GM23248 (cell line): ENCODE measurements around the gene ZNF43. TPM values are rescaled to one million over a fixed set of nuclear protein-coding genes. Genes with fewer than 3 reads are reported as not detected.

Source experiments
- DNase-seq: peaks from one replicate; pipeline ENCODE4 v3.0.0-alpha.2; 2015
- H2AFZ ChIP-seq: fragments of 200-600 bp; sonication (generic); 2 replicates; pipeline ENCODE4 v1.6.1; 2016; ENCODE audit warnings: antibody characterized with exemption
- H3F3A ChIP-seq: fragments of 200-600 bp; sonication (generic); 2 replicates; pipeline ENCODE4 v1.6.1; 2016; ENCODE audit warnings: mild to moderate bottlenecking, antibody characterized with exemption, mixed run types; ENCODE audit not compliant: insufficient read depth
- H3K27ac ChIP-seq: fragments of 200-600 bp; sonication (generic); 2 replicates; pipeline ENCODE4 v1.5.1; 2016; ENCODE audit warnings: mild to moderate bottlenecking
- H3K27me3 ChIP-seq: fragments of 200-600 bp; sonication (generic); replicated peaks from 2 replicates; pipeline ENCODE4 v1.6.1; 2016; ENCODE audit warnings: mild to moderate bottlenecking; ENCODE audit not compliant: insufficient read depth
- H3K36me3 ChIP-seq: fragments of 200-600 bp; sonication (generic); 2 replicates; pipeline ENCODE4 v1.6.1; 2016; ENCODE audit warnings: low read depth, mild to moderate bottlenecking
- H3K4me1 ChIP-seq: fragments of 200-600 bp; sonication (generic); 2 replicates; pipeline ENCODE4 v1.6.1; 2016; ENCODE audit warnings: mild to moderate bottlenecking; ENCODE audit not compliant: insufficient read depth
- H3K4me2 ChIP-seq: fragments of 200-600 bp; sonication (generic); one replicate; pipeline ENCODE4 v1.6.1; 2016; ENCODE audit warnings: mild to moderate bottlenecking; ENCODE audit not compliant: unreplicated experiment
- H3K4me3 ChIP-seq: fragments of 200-600 bp; sonication (generic); 2 replicates; pipeline ENCODE4 v1.5.1; 2016; ENCODE audit warnings: mild to moderate bottlenecking
- H3K79me2 ChIP-seq: fragments of 200-600 bp; sonication (generic); 2 replicates; pipeline ENCODE4 v1.6.1; 2016; ENCODE audit warnings: mild to moderate bottlenecking; ENCODE audit not compliant: insufficient read depth
- H3K9ac ChIP-seq: fragments of 200-600 bp; sonication (generic); 2 replicates; pipeline ENCODE4 v1.6.1; 2016; ENCODE audit warnings: mild to moderate bottlenecking
- H3K9me2 ChIP-seq: fragments of 200-600 bp; sonication (generic); 2 replicates; pipeline ENCODE4 v1.6.1; 2016; ENCODE audit warnings: mixed run types, mild to moderate bottlenecking, moderate library complexity; ENCODE audit not compliant: insufficient read depth
- H3K9me3 ChIP-seq: fragments of 200-600 bp; sonication (generic); one replicate; pipeline ENCODE4 v1.6.1; 2017; ENCODE audit warnings: low read depth
- H4K20me1 ChIP-seq: fragments of 200-600 bp; sonication (generic); 2 replicates; pipeline ENCODE4 v1.6.0; 2016; ENCODE audit not compliant: insufficient read depth
- EZH2 ChIP-seq: fragments of 200-600 bp; sonication (generic); IDR thresholded peaks from 2 replicates; pipeline ENCODE4 v1.6.1; 2018; ENCODE audit warnings: antibody characterized with exemption, mild to moderate bottlenecking; ENCODE audit not compliant: insufficient read depth, poor library complexity, severe bottlenecking
- EZH2phosphoT487 ChIP-seq: fragments of 200-600 bp; sonication (generic); IDR thresholded peaks from 2 replicates; pipeline ENCODE4 v1.6.1; 2018; ENCODE audit warnings: antibody characterized with exemption, moderate library complexity, mild to moderate bottlenecking, low read depth; ENCODE audit not compliant: insufficient read depth
- WGBS, 2 experiments: methylation state at CpG; one replicate each; pipeline ENCODE4 v1.1.6; 2015 to 2017; ENCODE audit warnings: low lambda C conversion rate in 2 of 2, low coverage in 1 of 2; ENCODE audit errors: missing lambda C conversion rate in 2 of 2; 5-methylcytosine and 5-hydroxymethylcytosine counted together
- in situ Hi-C: fragments of 300-500 bp; cut with MboI; formaldehyde crosslinking; loops from 2 replicates; pipeline ENCODE4 v1.15.0; 2020
- polyA plus RNA-seq: library from polyadenylated mRNA; unstranded; fragments of >200 nt; fragmentation: Nextera tagmentation; extraction: Ambion mirVana; gene quantifications from 2 replicates; pipeline ENCODE4 v1.2.1, GENCODE V29; 2016
- total RNA-seq: library from RNA; depleted of rRNA; stranded (reverse); fragments of >200 nt; shearing (Covaris generic); gene quantifications from 2 replicates; pipeline ENCODE4 v1.2.3, GENCODE V29; 2014

Gene ZNF43
- total and polyA plus RNA-seq, 2 experiments from 2014 or later: 4.3 to 4.4 TPM

DNA sequence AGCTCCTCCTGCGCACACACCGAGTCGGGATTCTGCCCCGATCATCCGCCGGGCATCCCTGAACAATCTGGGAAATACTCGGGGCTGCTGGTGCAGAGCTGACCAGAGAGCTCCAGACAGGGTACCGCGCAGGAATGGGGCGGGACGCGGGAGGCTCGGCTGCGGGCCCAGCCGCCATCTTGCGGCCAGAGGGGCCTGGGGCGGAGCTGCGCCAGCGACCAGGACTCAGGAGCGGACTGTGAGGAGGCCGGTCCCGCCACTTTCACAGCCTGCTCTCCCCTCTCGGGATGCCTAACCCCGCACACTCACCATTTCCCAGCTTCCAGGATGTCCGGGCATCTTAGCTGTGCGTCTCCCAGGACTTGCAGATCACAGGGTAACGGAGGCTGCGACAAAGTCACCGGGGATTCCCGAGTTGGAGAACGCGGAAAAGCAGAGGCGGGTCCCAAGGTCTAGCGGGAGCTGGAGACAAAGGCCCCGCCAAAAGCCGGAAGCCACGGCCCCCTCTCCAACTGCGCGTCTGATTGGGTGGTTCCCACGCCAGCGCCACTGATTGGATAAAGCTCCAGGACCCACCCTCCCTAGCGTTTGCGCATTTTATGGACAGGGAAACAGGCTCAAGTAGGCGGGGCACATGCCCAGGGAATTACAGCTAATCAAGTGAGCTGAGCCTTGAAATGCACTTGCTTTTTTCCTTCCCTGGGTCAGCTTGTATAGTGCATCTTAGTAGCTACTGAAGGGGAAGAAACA lies 15.8 kb upstream of the ZNF43 start:
- Histone ChIP-seq H3K4me2 (peak overlapping the region; percentile 83), H3K9ac (peak overlapping the region; percentile 93), H3K27ac (peak overlapping the region; percentile 73), H3K36me3 (no peaks in the 10 kb centered on the region), H3K9me2 (no peaks in the 10 kb centered on the region), H3K27me3 (no peaks in the 10 kb centered on the region), H2AFZ (peak overlapping the region; percentile 99), H3F3A (peaks cover 3% of the 10 kb centered on the region; the same call in 1 of the 2 replicates), H3K4me3 (peak overlapping the region; percentile 97), H3K4me1 (no peaks in the 10 kb centered on the region), H4K20me1 (no peaks in the 10 kb centered on the region), H3K9me3 (no peaks in the 10 kb centered on the region), H3K79me2 (no peaks in the 10 kb centered on the region)
- DNase-seq: peak; percentile 98
- no peak for TF ChIP-seq EZH2
- TF ChIP-seq EZH2phosphoT487: no peak
- in situ Hi-C loops: no loop called here
- 2% methylated on average over 43 of the region's 44 CpGs for WGBS, 2 experiments

- peak overlapping the region; percentile 93 for H3K9ac ChIP-seq
- peak overlapping the region; percentile 99; the same call in 1 of the 2 replicates for H2AFZ ChIP-seq
- no peak overlapping the region for H3K27ac ChIP-seq
- no peaks in the 10 kb centered on the region for H4K20me1 ChIP-seq
- H3K9me2 ChIP-seq: no peaks in the 10 kb centered on the region
- WGBS, 2 experiments: 52 to 53% methylated on average over 9 of the region's 9 CpGs
- H3K4me2 ChIP-seq: peak overlapping the region; percentile 83
- H3K79me2 ChIP-seq: no peaks in the 10 kb centered on the region
- no peaks in the 10 kb centered on the region for H3K36me3 ChIP-seq
- H3K4me1 ChIP-seq: no peaks in the 10 kb centered on the region
- no peak for DNase-seq
- TF ChIP-seq EZH2: no peak
- no peak for TF ChIP-seq EZH2phosphoT487
- H3K27me3 ChIP-seq: no peaks in the 10 kb centered on the region
- in situ Hi-C loops: no loop called here
- H3F3A ChIP-seq: peaks cover 3% of the 10 kb centered on the region; the same call in 1 of the 2 replicates
- peak overlapping the region; percentile 97 for H3K4me3 ChIP-seq
- no peaks in the 10 kb centered on the region for H3K9me3 ChIP-seq
Measured at GRCh38 chr19:21850656-21851255, 14.8 kb upstream of the ZNF43 start.

DNA sequence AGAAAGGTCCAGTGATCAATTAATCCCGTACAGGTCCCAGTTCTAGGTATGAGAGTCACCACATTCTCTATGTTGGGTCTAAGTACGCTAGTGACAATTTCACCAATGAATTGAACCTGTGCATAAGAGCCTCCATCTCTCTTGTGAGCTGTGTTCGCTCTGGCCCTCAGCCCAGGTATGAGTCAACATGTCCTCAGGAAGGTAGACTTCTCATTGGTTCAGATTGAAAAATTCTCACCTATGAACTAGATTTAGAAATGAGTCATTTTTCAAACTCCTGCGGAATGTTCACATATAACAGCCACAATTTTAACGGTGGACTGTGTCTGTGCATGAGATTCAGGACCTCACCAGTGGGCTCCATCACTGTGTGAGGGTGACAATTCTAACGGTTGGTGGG lies 12.7 kb upstream of the ZNF43 start:
- Histone ChIP-seq H2AFZ (no peak overlapping the region), H3K9me3 (no peaks in the 10 kb centered on the region), H3K4me1 (no peaks in the 10 kb centered on the region), H3F3A (peaks cover 3% of the 10 kb centered on the region; the same call in 1 of the 2 replicates), H3K27me3 (no peaks in the 10 kb centered on the region), H3K9ac (no peak overlapping the region), H3K4me2 (no peak overlapping the region), H3K4me3 (no peak overlapping the region), H3K79me2 (no peaks in the 10 kb centered on the region), H4K20me1 (no peaks in the 10 kb centered on the region), H3K9me2 (no peaks in the 10 kb centered on the region), H3K36me3 (no peaks in the 10 kb centered on the region), H3K27ac (no peak overlapping the region)
- in situ Hi-C loops: no loop called here
- 91% methylated on average over 6 of the region's 6 CpGs for WGBS, 2 experiments
- no peak for DNase-seq
- TF ChIP-seq EZH2phosphoT487: no peak
- no peak for TF ChIP-seq EZH2

DNA sequence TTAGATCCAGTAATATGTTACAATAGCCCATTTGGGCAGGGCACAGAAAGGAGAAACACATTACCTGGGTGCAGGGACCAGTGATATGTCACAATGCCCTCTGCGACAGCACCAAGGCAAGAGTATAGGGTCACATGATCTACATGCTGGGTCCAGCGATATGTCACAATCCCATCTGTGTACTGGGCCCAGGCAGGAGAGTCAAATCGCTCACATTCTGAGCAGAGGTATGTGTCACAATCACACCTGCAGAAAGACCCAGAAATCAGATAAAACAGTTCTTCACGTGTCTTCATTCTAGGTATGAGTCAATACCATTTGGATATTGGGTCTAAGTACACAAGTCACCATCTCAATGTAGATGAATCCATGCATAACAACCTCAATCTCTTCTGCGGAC lies 7.1 kb upstream of the ZNF43 start:
- no peak overlapping the region for H3K9ac ChIP-seq
- in situ Hi-C loops: no loop called here
- WGBS, 2 experiments: 98 to 100% methylated on average over 5 of the region's 5 CpGs
- H3K27me3 ChIP-seq: no peaks in the 10 kb centered on the region
- H3K4me1 ChIP-seq: no peaks in the 10 kb centered on the region
- H3K79me2 ChIP-seq: no peaks in the 10 kb centered on the region
- no peak for TF ChIP-seq EZH2
- no peak for TF ChIP-seq EZH2phosphoT487
- no peaks in the 10 kb centered on the region for H3F3A ChIP-seq
- H3K36me3 ChIP-seq: no peaks in the 10 kb centered on the region
- H3K9me2 ChIP-seq: no peaks in the 10 kb centered on the region
- H3K4me3 ChIP-seq: no peak overlapping the region
- H3K9me3 ChIP-seq: no peaks in the 10 kb centered on the region
- DNase-seq: no peak
- H3K4me2 ChIP-seq: no peak overlapping the region
- H2AFZ ChIP-seq: no peak overlapping the region
- H4K20me1 ChIP-seq: no peaks in the 10 kb centered on the region
- no peak overlapping the region for H3K27ac ChIP-seq
